Neural cell (in vitro differentiated cells): Measurements from ENCODE around the gene TBXA2R.

Source experiments
- EZH2 ChIP-seq: fragments of 200-600, 300-800 bp; shearing (Covaris generic), sonication (generic); IDR thresholded peaks from 2 replicates; pipeline ENCODE4 v1.6.1; 2014; ENCODE audit warnings: antibody characterized with exemption, low read length, borderline replicate concordance, mild to moderate bottlenecking; ENCODE audit not compliant: insufficient read depth, poor library complexity, severe bottlenecking
- POLR2AphosphoS5 ChIP-seq: IDR thresholded peaks from 2 replicates; pipeline ENCODE4 v1.6.1; 2012
- TF ChIP-seq, protein P1 (sequence below): fragments of 450-650 bp; IDR thresholded peaks from 2 replicates; pipeline ENCODE4 v1.5.1; 2014; ENCODE audit warnings: antibody characterized with exemption, mild to moderate bottlenecking, moderate library complexity; ENCODE audit not compliant: poor library complexity, severe bottlenecking

DNA sequence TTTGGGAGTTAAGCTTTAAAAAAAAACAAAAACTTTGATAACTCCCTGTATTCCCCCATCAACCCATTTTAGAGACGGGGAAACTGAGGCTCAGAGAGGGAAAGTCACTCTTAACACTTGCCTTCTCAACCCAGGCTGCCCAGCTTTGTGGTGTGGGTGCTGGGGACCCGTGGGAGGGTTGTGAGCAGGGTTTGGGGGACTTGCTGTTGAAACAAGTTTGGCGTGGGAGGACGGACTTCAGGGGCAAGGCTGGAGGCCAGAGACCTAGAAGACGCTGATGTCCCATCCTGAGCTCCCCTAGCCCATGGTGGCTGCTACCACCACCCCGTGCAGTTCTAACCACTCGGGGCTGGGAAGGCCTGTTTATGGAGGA is 20.7 kb upstream of the TBXA2R start:
- no peak for TF ChIP-seq POLR2AphosphoS5
- TF ChIP-seq, protein P1, sequence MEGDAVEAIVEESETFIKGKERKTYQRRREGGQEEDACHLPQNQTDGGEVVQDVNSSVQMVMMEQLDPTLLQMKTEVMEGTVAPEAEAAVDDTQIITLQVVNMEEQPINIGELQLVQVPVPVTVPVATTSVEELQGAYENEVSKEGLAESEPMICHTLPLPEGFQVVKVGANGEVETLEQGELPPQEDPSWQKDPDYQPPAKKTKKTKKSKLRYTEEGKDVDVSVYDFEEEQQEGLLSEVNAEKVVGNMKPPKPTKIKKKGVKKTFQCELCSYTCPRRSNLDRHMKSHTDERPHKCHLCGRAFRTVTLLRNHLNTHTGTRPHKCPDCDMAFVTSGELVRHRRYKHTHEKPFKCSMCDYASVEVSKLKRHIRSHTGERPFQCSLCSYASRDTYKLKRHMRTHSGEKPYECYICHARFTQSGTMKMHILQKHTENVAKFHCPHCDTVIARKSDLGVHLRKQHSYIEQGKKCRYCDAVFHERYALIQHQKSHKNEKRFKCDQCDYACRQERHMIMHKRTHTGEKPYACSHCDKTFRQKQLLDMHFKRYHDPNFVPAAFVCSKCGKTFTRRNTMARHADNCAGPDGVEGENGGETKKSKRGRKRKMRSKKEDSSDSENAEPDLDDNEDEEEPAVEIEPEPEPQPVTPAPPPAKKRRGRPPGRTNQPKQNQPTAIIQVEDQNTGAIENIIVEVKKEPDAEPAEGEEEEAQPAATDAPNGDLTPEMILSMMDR, result no peak
- TF ChIP-seq EZH2, result no peak
